ENCODE data around the gene PACRG.

DNA sequence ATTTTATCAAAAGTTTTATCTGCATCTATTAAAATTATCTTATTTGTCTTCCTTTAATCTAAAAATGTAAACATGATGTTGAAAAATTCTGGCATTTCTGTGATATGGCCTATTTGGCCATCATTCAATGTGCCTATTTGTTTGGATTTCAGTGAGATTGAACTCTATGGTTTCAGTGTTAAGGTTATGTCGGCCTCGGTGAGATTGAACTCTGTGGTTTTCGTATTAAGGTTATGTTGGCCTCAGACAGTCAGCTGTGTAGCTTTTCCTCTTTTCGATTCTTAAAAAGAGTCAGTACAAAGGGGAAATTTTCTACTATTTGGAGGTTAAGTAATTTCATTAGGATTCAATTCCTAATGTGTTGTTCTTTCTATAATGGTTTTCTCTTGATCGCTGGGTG is 320.6 kb downstream of the PACRG start:
- TF ChIP-seq, protein P1, sequence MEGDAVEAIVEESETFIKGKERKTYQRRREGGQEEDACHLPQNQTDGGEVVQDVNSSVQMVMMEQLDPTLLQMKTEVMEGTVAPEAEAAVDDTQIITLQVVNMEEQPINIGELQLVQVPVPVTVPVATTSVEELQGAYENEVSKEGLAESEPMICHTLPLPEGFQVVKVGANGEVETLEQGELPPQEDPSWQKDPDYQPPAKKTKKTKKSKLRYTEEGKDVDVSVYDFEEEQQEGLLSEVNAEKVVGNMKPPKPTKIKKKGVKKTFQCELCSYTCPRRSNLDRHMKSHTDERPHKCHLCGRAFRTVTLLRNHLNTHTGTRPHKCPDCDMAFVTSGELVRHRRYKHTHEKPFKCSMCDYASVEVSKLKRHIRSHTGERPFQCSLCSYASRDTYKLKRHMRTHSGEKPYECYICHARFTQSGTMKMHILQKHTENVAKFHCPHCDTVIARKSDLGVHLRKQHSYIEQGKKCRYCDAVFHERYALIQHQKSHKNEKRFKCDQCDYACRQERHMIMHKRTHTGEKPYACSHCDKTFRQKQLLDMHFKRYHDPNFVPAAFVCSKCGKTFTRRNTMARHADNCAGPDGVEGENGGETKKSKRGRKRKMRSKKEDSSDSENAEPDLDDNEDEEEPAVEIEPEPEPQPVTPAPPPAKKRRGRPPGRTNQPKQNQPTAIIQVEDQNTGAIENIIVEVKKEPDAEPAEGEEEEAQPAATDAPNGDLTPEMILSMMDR (IDR thresholded peaks at IDR 0.05 in 2 of 3, conservative IDR thresholded peaks at IDR 0.05 in 1 of 3; ENCODE audit: control insufficient read depth in 2 of 3, extremely low read depth in 1 of 3, insufficient read depth in 1 of 3, low read depth in 3 of 3, low read length in 3 of 3): no peak
- TF ChIP-seq SMC3 (IDR thresholded peaks at IDR 0.05; ENCODE audit: borderline replicate concordance, low read length): no peak
- TF ChIP-seq CEBPB (IDR thresholded peaks at IDR 0.05; ENCODE audit: borderline replicate concordance in 1 of 2, low read depth in 2 of 2, low read length in 2 of 2): no peak
- TF ChIP-seq MTA2 (IDR thresholded peaks at IDR 0.05; ENCODE audit: low read depth): no peak
- TF ChIP-seq RAD51 (IDR thresholded peaks at IDR 0.05): no peak
- no peak for TF ChIP-seq BRCA1 (IDR thresholded peaks at IDR 0.05; ENCODE audit: low read depth, low read length)
- no peak for TF ChIP-seq RCOR1 (conservative IDR thresholded peaks at IDR 0.05; ENCODE audit: low read depth, low read length)
- TF ChIP-seq JUND (IDR thresholded peaks at IDR 0.05; ENCODE audit: low read depth, low read length): no peak
- TF ChIP-seq, protein P2, sequence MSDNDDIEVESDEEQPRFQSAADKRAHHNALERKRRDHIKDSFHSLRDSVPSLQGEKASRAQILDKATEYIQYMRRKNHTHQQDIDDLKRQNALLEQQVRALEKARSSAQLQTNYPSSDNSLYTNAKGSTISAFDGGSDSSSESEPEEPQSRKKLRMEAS (IDR thresholded peaks at IDR 0.05; ENCODE audit: low read depth, low read length): no peak
